Kidney epithelial cell (primary cell): ENCODE results near the gene RABGAP1L. TPM values are rescaled to one million over a fixed set of nuclear protein-coding genes. Genes with fewer than 3 reads are reported as not detected.

ENCODE experiments used
- DNase-seq: peaks from one replicate; pipeline ENCODE4 v3.0.0-alpha.2; 2010; ENCODE audit warnings: low read depth
- H3K27me3 ChIP-seq: 2 replicates; pipeline ENCODE4 v1.6.0; 2011; ENCODE audit warnings: low read length; ENCODE audit not compliant: control insufficient read depth, insufficient read depth
- H3K36me3 ChIP-seq: 2 replicates; pipeline ENCODE4 v1.5.1; 2011; ENCODE audit warnings: low read length; ENCODE audit not compliant: control insufficient read depth, insufficient read depth
- H3K4me3 ChIP-seq: 2 replicates; pipeline ENCODE4 v1.5.1; 2011; ENCODE audit warnings: low read depth, mild to moderate bottlenecking, control low read depth, low read length
- CTCF ChIP-seq: IDR thresholded peaks from 2 replicates; pipeline ENCODE4 v1.5.1; 2011; ENCODE audit warnings: mild to moderate bottlenecking, moderate library complexity, low read length, control low read depth, inconsistent platforms; ENCODE audit not compliant: insufficient read depth, poor library complexity, severe bottlenecking
- total RNA-seq: library from RNA; depleted of rRNA; stranded (reverse); fragments of >200 nt; gene quantifications from 2 replicates; pipeline ENCODE4 v1.2.3, GENCODE V29; 2015

RABGAP1L gene
- total RNA-seq, 1 donor from 2014 or later, result 22.1 TPM

- Histone ChIP-seq H3K36me3 (no peaks in the 10 kb centered on the region), H3K27me3 (no peaks in the 10 kb centered on the region), H3K4me3 (no peak overlapping the region)
- DNase-seq, result no peak
- no peak for TF ChIP-seq CTCF
Observed at GRCh38 chr1:174352883-174353608, 193.7 kb downstream of the RABGAP1L start.

GRCh38 chr1:174358344-174358743 lies 199.0 kb downstream of the RABGAP1L start:
- TF ChIP-seq CTCF, result no peak
- DNase-seq, result no peak
- Histone ChIP-seq H3K36me3 (no peaks in the 10 kb centered on the region), H3K4me3 (no peak overlapping the region), H3K27me3 (no peaks in the 10 kb centered on the region)

GRCh38 chr1:174358786-174359453 lies 199.6 kb downstream of the RABGAP1L start:
- Histone ChIP-seq H3K4me3 (no peak overlapping the region), H3K27me3 (no peaks in the 10 kb centered on the region), H3K36me3 (no peaks in the 10 kb centered on the region)
- no peak for DNase-seq
- no peak for TF ChIP-seq CTCF

- no peak for TF ChIP-seq CTCF
Observed at GRCh38 chr1:174359454-174359805, 200.1 kb downstream of the RABGAP1L start.

GRCh38 chr1:174364996-174365736 lies 205.8 kb downstream of the RABGAP1L start:
- TF ChIP-seq CTCF, result no peak
- H3K4me3 ChIP-seq, result no peak overlapping the region
- H3K27me3 ChIP-seq, result no peaks in the 10 kb centered on the region
- no peak for DNase-seq
- H3K36me3 ChIP-seq, result no peaks in the 10 kb centered on the region

More at GRCh38 chr1:174359454-174359805, 200.1 kb downstream of the RABGAP1L start:
- Histone ChIP-seq H3K27me3 (no peaks in the 10 kb centered on the region), H3K36me3 (no peaks in the 10 kb centered on the region), H3K4me3 (no peak overlapping the region)
- no peak for DNase-seq
